SK-N-MC (cell line): ENCODE data around the gene ASZ1.

Experiments
- EZH2 ChIP-seq: fragments of 200-600 bp; sonication (generic); IDR thresholded peaks from one replicate; pipeline ENCODE4 v1.6.1; 2017; ENCODE audit warnings: antibody characterized with exemption
- POLR2AphosphoS5 ChIP-seq: IDR thresholded peaks from 2 replicates; pipeline ENCODE4 v1.6.1; 2012; ENCODE audit warnings: mild to moderate bottlenecking, low read depth, low read length, borderline replicate concordance

GRCh38 chr7:117389871-117390270, 37.4 kb downstream of the ASZ1 start:
- TF ChIP-seq EZH2 (no peak), POLR2AphosphoS5 (no peak)
